ENCODE results near the gene MBTPS1.

GRCh38 chr16:84085773-84086172, 31.0 kb downstream of the MBTPS1 start:
- TF ChIP-seq ZNF473 (tag by site-specific recombination; IDR thresholded peaks at IDR 0.05) (no peak), MZF1 (tag by site-specific recombination; IDR thresholded peaks at IDR 0.05; ENCODE audit: borderline replicate concordance) (no peak), CTCF (tag by site-specific recombination; IDR thresholded peaks at IDR 0.05) (no peak), KLF9 (tag by site-specific recombination; IDR thresholded peaks at IDR 0.05; ENCODE audit: low read depth) (no peak), WT1 (tag by site-specific recombination; IDR thresholded peaks at IDR 0.05) (no peak), ZNF155 (tag by site-specific recombination; IDR thresholded peaks at IDR 0.05) (no peak)

Data from HEK293 (cell line).